PFSK-1 (cell line): Measurements from ENCODE around the gene CTNNAL1.

Experiments
- POLR2AphosphoS5 ChIP-seq: IDR thresholded peaks from 2 replicates; pipeline ENCODE4 v1.6.1; 2012; ENCODE audit warnings: low read depth, mild to moderate bottlenecking, control low read depth, low read length, moderate library complexity
- SIN3A ChIP-seq: IDR thresholded peaks from 2 replicates; pipeline ENCODE4 v1.6.1; 2012; ENCODE audit warnings: mild to moderate bottlenecking, low read length, moderate library complexity, borderline replicate concordance; ENCODE audit not compliant: insufficient read depth
- TF ChIP-seq, protein P1 (sequence below), 2 experiments: IDR thresholded peaks; 2 replicates each; pipeline versions ENCODE4 v1.6.1 to v1.8.0; 2011 to 2012; ENCODE audit warnings: low read depth in 2 of 2, low read length in 2 of 2, control low read depth in 1 of 2, inconsistent platforms in 1 of 2, mild to moderate bottlenecking in 1 of 2, moderate library complexity in 1 of 2; ENCODE audit not compliant: insufficient read depth in 1 of 2

DNA sequence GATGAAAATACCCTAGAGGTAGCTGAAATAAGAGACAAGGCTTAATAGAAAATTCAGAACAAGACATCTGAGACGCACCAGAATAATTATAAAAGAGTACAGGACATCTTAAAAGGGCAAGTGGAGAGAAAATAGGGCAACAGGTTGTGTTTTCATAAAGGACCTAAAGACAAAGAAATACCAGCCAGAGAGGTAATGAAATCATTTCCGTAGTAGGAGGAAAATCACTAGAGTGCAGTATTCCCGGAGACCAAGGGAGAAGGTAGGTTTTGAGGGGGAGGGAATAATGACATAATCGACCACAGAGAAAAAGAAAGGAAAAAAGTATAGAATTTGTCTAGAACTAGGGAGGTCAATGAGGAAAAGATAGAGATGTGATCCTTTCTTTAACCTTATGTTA, 26.2 kb upstream of the CTNNAL1 start:
- TF ChIP-seq SIN3A (no peak), POLR2AphosphoS5 (no peak)
- TF ChIP-seq, protein P1, sequence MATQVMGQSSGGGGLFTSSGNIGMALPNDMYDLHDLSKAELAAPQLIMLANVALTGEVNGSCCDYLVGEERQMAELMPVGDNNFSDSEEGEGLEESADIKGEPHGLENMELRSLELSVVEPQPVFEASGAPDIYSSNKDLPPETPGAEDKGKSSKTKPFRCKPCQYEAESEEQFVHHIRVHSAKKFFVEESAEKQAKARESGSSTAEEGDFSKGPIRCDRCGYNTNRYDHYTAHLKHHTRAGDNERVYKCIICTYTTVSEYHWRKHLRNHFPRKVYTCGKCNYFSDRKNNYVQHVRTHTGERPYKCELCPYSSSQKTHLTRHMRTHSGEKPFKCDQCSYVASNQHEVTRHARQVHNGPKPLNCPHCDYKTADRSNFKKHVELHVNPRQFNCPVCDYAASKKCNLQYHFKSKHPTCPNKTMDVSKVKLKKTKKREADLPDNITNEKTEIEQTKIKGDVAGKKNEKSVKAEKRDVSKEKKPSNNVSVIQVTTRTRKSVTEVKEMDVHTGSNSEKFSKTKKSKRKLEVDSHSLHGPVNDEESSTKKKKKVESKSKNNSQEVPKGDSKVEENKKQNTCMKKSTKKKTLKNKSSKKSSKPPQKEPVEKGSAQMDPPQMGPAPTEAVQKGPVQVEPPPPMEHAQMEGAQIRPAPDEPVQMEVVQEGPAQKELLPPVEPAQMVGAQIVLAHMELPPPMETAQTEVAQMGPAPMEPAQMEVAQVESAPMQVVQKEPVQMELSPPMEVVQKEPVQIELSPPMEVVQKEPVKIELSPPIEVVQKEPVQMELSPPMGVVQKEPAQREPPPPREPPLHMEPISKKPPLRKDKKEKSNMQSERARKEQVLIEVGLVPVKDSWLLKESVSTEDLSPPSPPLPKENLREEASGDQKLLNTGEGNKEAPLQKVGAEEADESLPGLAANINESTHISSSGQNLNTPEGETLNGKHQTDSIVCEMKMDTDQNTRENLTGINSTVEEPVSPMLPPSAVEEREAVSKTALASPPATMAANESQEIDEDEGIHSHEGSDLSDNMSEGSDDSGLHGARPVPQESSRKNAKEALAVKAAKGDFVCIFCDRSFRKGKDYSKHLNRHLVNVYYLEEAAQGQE (IDR thresholded peaks at IDR 0.05; ENCODE audit: insufficient read depth in 1 of 2, low read depth in 2 of 2, low read length in 2 of 2): no peak
